T-helper 2 cell treated with Interferon-gamma antibody and Interleukin-4, amounts not matched to agents 5 μg/mL and 100 μg/mL, for 36 hours (primary cell): ENCODE results near the gene PRKCQ.

Experiments used
- DNase-seq: peaks from one replicate; pipeline ENCODE4 v3.0.0; 2021; ENCODE audit warnings: low spot score
- H3K27ac Mint-ChIP-seq: one replicate; pipeline ENCODE4 v1.8.0; 2021; ENCODE audit warnings: mild to moderate bottlenecking, mixed read lengths
- H3K27me3 Mint-ChIP-seq: one replicate; pipeline ENCODE4 v1.8.0; 2021; ENCODE audit warnings: low read depth, mixed read lengths
- H3K36me3 Mint-ChIP-seq: one replicate; pipeline ENCODE4 v1.8.0; 2021; ENCODE audit warnings: low read depth, mixed read lengths
- H3K4me1 Mint-ChIP-seq: one replicate; pipeline ENCODE4 v1.8.0; 2021; ENCODE audit warnings: low read depth, mixed read lengths
- H3K4me3 Mint-ChIP-seq: one replicate; pipeline ENCODE4 v1.8.0; 2022; ENCODE audit warnings: mild to moderate bottlenecking, moderate library complexity, mixed read lengths
- H3K9me3 Mint-ChIP-seq: one replicate; pipeline ENCODE4 v1.8.0; 2021; ENCODE audit warnings: mixed read lengths

The PRKCQ gene

DNA sequence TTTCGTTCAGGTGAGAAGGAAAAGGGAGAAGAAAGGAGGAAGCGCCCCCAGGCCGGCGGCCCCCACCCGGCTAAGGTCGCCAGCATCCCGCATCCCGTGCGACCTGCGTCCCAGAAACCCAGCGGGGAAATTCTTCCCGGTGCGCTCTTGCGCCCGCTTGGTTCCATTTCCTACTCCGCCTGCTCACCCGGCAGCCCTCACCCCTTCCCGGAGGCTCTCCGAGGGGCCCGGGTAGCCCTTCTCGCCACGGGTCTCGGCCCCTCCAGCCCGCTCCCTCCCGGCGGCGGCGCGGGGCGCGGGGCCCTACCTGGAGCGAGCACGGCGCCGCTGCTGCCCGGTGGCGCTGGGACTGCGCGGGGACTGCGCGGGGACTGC lies at the start of gene PRKCQ:
PRKCQ (minus strand) TSS at position 373 of the 375 bp plus-strand sequence. CDS start 65,141 bp downstream, outside the sequence.
- Mint-ChIP-seq H3K4me3 (peak within 1 kb of the TSS; percentile 93), H3K27ac (peak within 1 kb of the TSS; percentile 88), H3K9me3 (no peaks in the 10 kb centered on the region), H3K27me3 (no peaks in the 10 kb centered on the region), H3K36me3 (peaks cover 53% of the 10 kb centered on the region), H3K4me1 (peaks cover 61% of the 10 kb centered on the region)
- no peak for DNase-seq

DNA sequence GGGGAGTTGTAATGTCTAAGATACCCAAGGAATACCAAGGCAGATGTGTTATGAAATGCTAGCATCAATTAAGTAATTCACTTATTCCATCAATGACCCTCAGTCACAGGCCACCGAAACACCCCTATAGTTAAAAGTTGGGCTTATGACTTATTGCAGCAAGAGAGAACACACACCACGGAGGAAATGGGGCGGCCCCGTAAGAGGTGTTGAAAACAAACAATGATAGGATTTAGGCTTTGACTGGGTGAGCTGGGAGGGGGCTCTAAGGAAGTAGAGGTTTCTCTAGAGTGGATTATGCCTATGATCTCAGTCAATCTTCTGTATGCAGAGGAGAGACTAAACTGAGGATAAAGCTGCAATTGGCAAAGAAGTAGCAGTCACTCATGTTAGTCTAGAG lies 45.4 kb upstream of the PRKCQ start:
- Mint-ChIP-seq H3K27ac (no peak overlapping the region), H3K36me3 (peaks cover 4% of the 10 kb centered on the region), H3K4me1 (peaks cover 8% of the 10 kb centered on the region), H3K9me3 (no peaks in the 10 kb centered on the region), H3K27me3 (no peaks in the 10 kb centered on the region), H3K4me3 (no peak overlapping the region)
- DNase-seq, result no peak

DNA sequence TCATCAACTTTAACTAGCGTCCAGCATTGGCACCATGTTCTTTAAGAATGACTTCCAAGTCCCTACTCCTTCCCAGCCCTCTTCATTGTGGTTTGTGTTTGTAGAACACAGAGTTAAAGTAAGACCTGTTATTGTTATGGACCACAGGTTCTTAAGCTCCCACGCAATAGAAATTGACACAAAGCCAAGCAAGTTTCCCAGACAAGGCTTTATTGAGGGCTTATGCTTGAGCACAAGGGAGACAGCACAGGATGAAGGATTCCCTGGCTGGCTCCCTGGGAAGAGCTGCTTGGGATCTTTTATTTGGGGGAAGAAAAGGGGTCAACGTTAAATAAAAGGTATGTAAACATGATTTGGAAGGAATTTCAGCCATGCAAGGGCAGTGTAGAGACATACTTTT lies 44.3 kb upstream of the PRKCQ start:
- H3K9me3 Mint-ChIP-seq, result no peaks in the 10 kb centered on the region
- H3K27ac Mint-ChIP-seq, result no peak overlapping the region
- peaks cover 10% of the 10 kb centered on the region for H3K4me1 Mint-ChIP-seq
- no peak overlapping the region for H3K4me3 Mint-ChIP-seq
- no peak for DNase-seq
- no peaks in the 10 kb centered on the region for H3K27me3 Mint-ChIP-seq
- H3K36me3 Mint-ChIP-seq, result peaks cover 4% of the 10 kb centered on the region

DNA sequence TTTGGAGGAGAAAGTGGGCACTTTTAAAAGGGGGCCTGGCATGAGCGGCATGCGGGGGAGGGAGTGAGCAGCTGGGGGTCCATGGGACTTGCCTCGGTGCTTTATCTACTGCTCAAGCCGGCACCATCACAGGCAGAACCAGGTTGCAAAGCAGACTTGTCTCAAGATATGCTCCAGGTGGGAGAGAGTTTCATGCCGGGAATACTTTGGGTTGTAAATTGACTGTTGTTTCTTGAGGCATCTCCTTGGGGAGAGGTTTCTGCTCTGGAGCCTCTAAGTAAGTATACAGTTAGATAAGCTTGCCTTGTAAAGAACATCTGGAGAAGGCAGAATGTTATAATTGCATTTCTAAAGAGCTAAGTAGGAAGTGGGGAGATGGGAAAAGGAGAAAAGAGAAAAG lies 42.8 kb upstream of the PRKCQ start:
- H3K4me1 Mint-ChIP-seq, result peaks cover 10% of the 10 kb centered on the region
- H3K27me3 Mint-ChIP-seq, result no peaks in the 10 kb centered on the region
- no peak for DNase-seq
- no peaks in the 10 kb centered on the region for H3K9me3 Mint-ChIP-seq
- no peak overlapping the region for H3K4me3 Mint-ChIP-seq
- H3K36me3 Mint-ChIP-seq, result peaks cover 9% of the 10 kb centered on the region
- no peak overlapping the region for H3K27ac Mint-ChIP-seq

DNA sequence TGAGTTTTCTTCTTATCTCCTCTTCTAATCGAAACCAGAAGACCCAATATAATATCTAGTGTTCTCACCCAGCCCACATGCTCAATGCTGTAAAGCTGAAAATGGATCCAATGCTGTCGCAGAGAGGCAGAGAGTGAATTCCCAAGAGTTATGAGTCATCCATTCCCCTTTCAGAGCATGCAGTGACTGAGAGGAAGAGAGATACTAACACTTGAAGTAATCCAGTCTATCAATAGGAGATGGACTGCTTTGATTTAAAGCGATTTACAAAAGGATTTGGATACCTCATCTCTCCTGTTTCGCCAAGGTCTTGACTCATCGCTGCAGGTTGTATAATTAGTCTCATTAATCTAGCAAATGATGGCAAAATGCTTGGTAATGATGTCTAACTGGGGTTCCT lies 41.5 kb upstream of the PRKCQ start:
- H3K4me3 Mint-ChIP-seq, result no peak overlapping the region
- H3K36me3 Mint-ChIP-seq, result peaks cover 14% of the 10 kb centered on the region
- no peaks in the 10 kb centered on the region for H3K9me3 Mint-ChIP-seq
- no peak overlapping the region for H3K27ac Mint-ChIP-seq
- peaks cover 20% of the 10 kb centered on the region for H3K4me1 Mint-ChIP-seq
- peak; percentile 40 for DNase-seq
- no peaks in the 10 kb centered on the region for H3K27me3 Mint-ChIP-seq

DNA sequence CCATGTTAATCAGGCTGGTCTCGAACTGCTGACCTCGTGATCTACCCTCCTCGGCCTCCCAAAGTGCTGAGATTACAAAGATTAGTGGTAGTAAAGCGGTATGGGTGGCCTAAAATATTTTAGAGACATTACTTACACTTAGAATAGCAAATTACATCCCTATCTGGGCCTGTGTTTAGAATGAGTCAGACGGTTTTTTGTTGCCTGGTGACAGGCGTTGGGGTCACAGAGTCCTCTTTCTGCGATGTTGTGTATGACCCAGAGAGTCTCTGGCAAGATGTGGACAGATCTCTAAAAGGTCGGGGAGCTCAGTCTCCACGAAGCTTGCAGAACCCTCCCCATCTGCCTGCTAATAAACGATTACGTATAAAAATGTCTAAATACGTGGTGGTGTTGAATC lies 39.6 kb upstream of the PRKCQ start:
- peaks cover 2% of the 10 kb centered on the region for H3K9me3 Mint-ChIP-seq
- H3K36me3 Mint-ChIP-seq, result peaks cover 26% of the 10 kb centered on the region
- H3K4me3 Mint-ChIP-seq, result no peak overlapping the region
- peaks cover 36% of the 10 kb centered on the region for H3K4me1 Mint-ChIP-seq
- no peak overlapping the region for H3K27ac Mint-ChIP-seq
- no peaks in the 10 kb centered on the region for H3K27me3 Mint-ChIP-seq
- DNase-seq, result no peak

DNA sequence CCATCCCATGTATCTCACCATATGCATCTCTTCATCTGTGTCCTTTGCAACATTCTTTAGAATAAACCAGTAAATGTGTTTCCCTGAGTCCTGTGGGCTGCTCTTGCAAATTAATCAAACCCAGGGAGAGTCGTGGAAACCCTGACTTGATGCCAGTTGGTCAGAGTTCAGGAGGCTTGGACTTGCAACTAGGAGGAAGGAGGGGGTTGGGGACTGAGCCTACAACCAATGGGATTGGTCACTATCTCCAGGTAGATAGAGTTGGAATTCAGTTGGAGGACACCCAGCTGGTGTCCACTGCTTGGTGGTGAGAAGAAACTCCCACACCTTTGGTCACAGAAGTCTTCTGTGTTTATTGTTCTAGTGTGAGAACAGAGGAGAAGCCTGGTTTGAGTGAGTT lies 38.3 kb upstream of the PRKCQ start:
- Mint-ChIP-seq H3K4me3 (no peak overlapping the region), H3K27ac (no peak overlapping the region), H3K36me3 (peaks cover 33% of the 10 kb centered on the region), H3K9me3 (peaks cover 12% of the 10 kb centered on the region), H3K4me1 (peaks cover 40% of the 10 kb centered on the region), H3K27me3 (no peaks in the 10 kb centered on the region)
- DNase-seq, result no peak

DNA sequence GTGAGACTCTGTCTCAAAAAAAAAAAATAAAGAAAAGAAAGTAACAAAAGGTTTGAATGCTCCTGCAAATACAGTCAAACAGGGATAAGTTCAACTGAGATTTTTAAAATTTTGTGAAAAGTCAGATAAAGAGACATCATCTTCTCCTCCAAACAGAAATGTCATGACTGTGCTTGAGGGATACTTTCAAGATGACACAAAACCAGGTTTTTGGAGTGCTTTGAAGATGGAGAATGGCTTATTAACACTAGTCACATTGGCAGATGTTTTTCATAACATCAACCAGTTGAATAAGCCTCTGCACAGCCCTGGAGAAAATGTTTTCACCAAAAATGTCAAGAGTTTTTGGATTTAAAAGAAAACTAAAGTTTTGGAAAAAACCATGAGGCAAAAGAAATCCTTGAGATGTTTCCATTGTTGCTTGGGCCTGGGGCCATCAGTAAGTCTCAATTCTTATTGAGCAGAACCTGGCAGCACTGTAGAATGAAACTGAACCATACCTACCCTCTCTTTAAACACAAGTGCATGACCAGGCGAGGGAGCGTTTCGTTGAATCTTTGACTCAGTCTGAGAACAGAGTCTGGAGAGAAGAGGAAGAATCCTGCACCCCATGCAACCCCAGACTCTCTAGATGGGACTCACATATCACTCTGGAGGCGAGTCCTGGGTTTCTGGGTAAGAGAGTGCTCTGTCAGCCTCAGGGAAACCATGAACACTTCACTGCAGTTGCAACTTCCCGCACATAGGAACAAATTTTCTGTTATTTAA lies 37.4 kb upstream of the PRKCQ start:
- H3K27me3 Mint-ChIP-seq, result no peaks in the 10 kb centered on the region
- peak overlapping the region; percentile 28 for H3K27ac Mint-ChIP-seq
- no peak for DNase-seq
- H3K36me3 Mint-ChIP-seq, result peaks cover 38% of the 10 kb centered on the region
- H3K9me3 Mint-ChIP-seq, result peaks cover 19% of the 10 kb centered on the region
- peak overlapping the region; percentile 12 for H3K4me3 Mint-ChIP-seq
- H3K4me1 Mint-ChIP-seq, result peaks cover 46% of the 10 kb centered on the region

DNA sequence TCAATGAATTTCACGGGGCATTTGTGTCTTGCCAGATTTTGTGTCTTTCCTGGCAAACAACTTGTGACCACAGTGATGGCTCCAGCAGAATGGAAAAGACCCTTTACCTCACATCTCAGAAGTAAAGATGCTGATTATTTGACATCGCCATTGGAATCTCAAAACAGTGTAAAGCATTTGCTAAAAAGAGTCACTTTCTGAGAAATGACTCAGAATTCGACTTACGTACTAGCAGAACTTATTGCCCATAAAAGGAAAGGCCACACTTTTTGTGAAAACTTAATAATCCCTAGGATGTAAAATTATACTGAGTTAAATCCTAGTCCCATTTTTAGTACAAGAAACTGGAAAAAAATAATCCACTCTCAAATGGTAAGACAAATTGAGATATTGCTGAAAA lies 35.9 kb upstream of the PRKCQ start:
- DNase-seq, result no peak
- Mint-ChIP-seq H3K4me3 (peak overlapping the region; percentile 35), H3K36me3 (peaks cover 42% of the 10 kb centered on the region), H3K27me3 (no peaks in the 10 kb centered on the region), H3K9me3 (peaks cover 21% of the 10 kb centered on the region), H3K4me1 (peaks cover 57% of the 10 kb centered on the region), H3K27ac (peak overlapping the region; percentile 69)

DNA sequence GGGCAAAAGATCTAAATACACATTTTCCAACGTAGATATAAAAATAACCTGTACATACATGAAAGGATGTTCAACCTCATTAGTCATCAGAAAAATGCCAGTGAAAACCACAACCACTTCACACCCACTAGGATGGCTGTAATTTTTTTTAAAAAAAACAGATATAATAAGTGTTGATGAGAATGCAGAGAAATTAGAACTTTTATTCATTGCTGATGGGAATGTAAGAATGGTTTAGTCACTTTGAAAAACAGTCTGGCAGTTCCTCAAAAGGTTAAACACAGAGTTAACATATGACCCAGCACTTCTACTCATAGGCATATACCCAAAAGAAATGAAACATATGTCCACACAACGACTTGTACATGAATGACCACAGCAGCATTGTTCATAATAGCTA lies 32.3 kb upstream of the PRKCQ start:
- Mint-ChIP-seq H3K27ac (peak overlapping the region; percentile 72), H3K4me3 (peak overlapping the region; percentile 55), H3K9me3 (peaks cover 39% of the 10 kb centered on the region), H3K36me3 (peaks cover 58% of the 10 kb centered on the region), H3K4me1 (peaks cover 79% of the 10 kb centered on the region), H3K27me3 (no peaks in the 10 kb centered on the region)
- no peak for DNase-seq

DNA sequence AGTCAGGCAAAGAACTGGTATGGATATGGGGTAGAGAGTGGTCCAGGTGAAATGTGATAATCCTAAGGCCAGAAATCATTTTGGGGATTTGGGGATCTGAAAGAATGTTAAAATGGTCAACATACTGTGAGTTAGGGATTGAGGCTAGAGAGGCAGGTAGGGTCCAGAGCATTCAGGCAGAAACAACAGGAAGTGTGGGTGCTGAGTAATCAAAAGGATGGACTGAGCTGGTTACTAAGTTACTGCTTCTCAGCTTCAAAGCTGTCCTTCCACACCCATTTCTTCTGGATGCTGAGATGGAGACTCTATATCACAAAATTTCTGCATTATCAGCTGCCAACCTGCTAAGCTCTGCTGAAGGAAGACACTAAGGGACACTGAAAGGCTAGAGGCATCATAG lies 30.6 kb upstream of the PRKCQ start:
- H3K36me3 Mint-ChIP-seq, result peaks cover 60% of the 10 kb centered on the region
- no peak for DNase-seq
- peak overlapping the region; percentile 1 for H3K4me3 Mint-ChIP-seq

DNA sequence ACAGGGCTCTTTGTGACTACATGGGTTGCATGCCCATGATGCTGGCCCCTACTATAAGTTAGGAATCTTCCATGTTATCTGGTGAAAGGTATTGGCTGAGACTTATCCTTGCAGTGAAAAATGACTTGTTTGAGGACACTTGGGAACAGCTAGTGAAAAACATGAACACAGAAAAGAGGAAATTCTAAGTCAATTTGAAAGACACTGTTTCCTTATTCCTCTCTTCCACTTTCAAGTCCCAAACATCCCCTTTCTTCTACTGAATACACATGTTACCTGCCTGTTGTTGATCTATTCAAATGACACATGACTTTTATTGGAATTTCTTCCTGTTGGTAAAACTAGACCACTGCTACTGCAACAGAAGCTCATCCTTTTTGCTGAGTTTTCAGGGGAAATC lies 29.5 kb upstream of the PRKCQ start:
- H3K27me3 Mint-ChIP-seq, result no peaks in the 10 kb centered on the region
- peaks cover 42% of the 10 kb centered on the region for H3K9me3 Mint-ChIP-seq
- peak overlapping the region; percentile 70 for H3K27ac Mint-ChIP-seq
- peaks cover 68% of the 10 kb centered on the region for H3K4me1 Mint-ChIP-seq
- no peak overlapping the region for H3K4me3 Mint-ChIP-seq
- peaks cover 51% of the 10 kb centered on the region for H3K36me3 Mint-ChIP-seq
- DNase-seq, result no peak

More for the DNA sequence above, 30.6 kb upstream of the PRKCQ start:
- Mint-ChIP-seq H3K27ac (peak overlapping the region; percentile 70), H3K4me1 (peaks cover 76% of the 10 kb centered on the region), H3K27me3 (no peaks in the 10 kb centered on the region), H3K9me3 (peaks cover 45% of the 10 kb centered on the region)

DNA sequence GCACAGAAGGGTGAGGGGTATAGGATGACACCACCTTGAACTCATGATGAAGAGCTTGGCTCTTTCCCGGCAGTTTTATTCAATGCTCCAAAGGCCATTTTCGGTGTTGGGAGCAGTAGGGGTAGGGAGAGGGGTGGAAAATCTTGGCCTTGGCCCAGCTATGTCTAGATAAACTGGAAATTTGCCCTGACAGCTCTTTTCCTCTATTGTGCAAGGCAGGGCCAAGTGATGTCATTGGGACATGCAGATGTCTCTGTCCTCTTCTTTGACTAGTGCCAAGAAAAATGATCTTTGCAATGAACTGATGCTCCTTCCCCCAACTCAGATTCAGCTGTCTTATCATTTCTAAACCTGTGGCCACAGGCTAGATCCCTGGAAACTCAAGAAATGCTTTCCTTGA lies 27.7 kb upstream of the PRKCQ start:
- peaks cover 42% of the 10 kb centered on the region for H3K36me3 Mint-ChIP-seq
- DNase-seq, result no peak
- H3K27ac Mint-ChIP-seq, result no peak overlapping the region
- H3K4me1 Mint-ChIP-seq, result peaks cover 65% of the 10 kb centered on the region
- H3K27me3 Mint-ChIP-seq, result no peaks in the 10 kb centered on the region
- no peak overlapping the region for H3K4me3 Mint-ChIP-seq
- peaks cover 28% of the 10 kb centered on the region for H3K9me3 Mint-ChIP-seq

DNA sequence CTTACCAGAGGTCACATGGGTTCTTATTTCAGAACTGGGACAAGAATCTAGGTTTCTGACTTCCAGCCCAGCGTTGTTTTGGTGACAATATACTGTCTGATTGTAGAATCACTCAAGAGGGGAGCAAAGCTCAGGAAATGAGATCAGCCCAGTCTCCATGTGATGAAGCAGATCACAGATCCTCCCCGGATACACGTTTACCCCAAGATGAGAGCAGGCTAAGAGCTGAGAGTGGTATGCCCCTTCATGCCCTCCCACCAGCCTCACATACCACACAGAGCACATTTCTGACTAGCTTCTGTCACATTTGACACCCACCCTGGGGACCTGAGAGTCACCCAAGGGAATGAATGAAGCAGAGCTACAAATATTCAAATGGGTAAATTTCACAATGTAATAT lies 27.1 kb upstream of the PRKCQ start:
- Mint-ChIP-seq H3K36me3 (peaks cover 39% of the 10 kb centered on the region), H3K4me1 (peaks cover 64% of the 10 kb centered on the region)

More for the DNA sequence above, 27.1 kb upstream of the PRKCQ start:
- DNase-seq, result no peak
- no peaks in the 10 kb centered on the region for H3K27me3 Mint-ChIP-seq
- peak overlapping the region; percentile 81 for H3K27ac Mint-ChIP-seq
- H3K9me3 Mint-ChIP-seq, result peaks cover 24% of the 10 kb centered on the region
- peak overlapping the region; percentile 60 for H3K4me3 Mint-ChIP-seq
